ENCODE results near the gene SLC6A5.
"Not testable (repeated sequence)": the region's sequence is repeated elsewhere in the genome, so short reads cannot be mapped to it uniquely, and the experiment has no call there.

The SLC6A5 gene

DNA sequence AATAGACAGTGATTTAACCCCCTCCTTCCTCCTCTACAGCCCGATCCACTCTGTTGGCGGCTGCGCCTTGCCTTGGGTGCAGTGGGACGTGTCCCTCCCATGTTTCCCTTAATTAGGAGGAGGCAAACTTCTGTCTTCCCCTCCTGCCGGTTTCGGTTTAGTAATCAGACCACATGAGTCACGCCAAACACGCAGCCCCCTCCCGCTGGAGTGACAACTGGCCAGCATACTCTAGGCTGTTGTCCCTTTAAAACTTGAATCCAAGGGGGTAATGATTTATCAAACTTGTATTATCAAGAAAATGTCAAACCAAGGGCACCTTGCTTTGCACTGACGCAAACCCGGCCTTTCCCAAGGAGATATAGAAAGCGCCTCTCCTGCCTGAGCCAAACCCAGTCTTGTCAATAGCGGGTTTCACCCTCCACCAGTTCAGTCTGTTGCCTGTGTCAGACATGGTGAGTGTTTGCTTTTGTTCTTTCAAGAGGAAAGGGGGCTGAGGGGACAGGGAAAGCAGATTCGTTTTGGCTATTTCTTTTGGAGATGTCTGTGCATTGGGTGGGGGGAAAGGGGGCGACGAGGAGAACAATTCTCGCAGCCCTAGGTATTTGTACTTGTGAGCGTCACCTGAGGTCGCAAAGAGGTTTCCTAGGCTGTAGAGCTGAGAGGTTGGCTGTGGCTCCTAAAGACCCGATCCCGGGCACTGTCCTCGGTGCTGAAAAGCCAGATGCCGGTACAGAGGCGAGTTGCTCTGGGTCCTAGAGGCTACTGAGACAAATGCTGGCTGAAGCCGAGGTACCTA, at the start of gene SLC6A5:
SLC6A5 (plus strand) TSS at position 388 of the 799 bp plus-strand sequence; CDS start at position 453, 65 bp downstream.
- DNase-seq (ENCODE audit: low spot score): no peak

DNA sequence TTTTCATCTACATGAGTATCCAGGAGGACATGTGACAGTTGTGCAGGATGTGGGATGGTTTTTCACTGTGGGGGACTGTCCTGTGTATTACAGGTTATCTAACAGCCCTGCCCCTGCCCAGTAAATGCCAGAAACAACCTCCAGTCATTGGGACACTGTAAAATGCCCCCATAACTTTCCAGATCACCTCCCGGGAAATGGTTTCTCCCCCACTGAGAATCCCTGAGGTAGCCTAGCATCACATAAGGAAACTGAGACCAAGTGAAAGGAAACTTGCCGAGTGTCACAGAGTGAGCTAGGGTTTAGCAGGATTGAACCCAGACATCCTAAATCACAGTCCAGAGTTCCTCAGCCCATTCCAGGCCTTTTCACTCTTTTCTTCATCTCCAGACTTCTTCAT, 48.3 kb upstream of the SLC6A5 start:
- no peak for DNase-seq (ENCODE audit: low spot score)

DNA sequence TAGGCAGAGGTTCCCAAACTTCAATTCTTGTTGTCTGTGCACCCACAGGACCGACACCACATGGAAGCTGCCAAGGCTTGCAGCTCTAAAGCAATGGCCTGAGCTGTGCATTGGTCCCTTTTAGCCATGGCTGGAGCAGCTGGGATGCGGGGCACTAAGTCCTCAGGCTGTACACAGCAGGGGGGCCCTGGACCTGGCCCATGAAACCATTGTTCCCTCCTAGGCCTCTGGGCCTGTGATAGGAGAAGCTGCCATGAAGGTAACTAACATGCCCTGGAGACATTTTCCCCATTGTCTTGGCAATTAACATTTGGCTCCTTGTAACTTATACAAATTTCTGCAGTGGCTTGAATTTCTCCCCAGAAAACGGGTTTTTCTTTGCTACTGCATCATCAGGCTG, 43.6 kb upstream of the SLC6A5 start:
- DNase-seq (ENCODE audit: low spot score): no peak

DNA sequence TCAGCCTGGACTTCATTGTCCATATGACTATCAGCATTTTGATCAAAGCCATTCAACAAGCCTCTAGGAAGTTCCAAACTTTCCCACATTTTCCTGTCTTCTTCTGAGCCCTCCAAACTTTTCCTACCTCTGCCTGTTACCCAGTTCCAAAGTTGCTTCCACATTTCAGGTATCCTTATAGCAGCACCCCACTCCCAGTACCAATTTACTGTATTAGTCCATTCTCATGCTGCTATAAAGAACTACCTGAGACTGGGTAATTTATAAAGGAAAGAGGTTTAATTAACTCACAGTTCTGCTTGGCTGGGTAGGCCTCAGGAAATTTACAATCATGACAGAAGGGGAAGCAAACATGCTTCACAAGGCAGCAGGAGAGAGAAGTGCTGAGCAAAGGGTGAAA, 43.0 kb upstream of the SLC6A5 start:
- not testable (repeated sequence) for DNase-seq (ENCODE audit: low spot score)

DNA sequence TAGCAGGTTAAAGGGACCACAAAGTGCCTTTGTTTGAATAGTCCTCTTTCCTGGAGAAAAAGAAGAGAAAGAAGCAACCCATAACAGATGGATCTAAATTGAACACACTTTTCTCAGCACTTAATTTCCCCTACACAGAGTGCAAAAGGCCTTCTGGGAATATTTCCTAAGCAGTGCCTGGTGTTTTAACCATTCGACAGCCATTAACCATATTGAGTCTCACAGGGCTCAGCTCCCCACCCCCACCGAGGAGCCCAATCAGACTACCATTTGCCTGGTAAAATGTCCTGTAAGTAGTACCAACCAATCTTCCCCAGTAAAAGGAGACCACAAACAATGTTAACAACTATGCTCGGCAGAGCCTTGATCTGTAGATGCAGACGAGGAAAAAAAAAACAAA, 40.7 kb upstream of the SLC6A5 start:
- no peak for DNase-seq (ENCODE audit: low spot score)

- DNase-seq (ENCODE audit: low spot score): no peak
Observed at GRCh38 chr11:20559523-20560300, 39.7 kb upstream of the SLC6A5 start.

DNA sequence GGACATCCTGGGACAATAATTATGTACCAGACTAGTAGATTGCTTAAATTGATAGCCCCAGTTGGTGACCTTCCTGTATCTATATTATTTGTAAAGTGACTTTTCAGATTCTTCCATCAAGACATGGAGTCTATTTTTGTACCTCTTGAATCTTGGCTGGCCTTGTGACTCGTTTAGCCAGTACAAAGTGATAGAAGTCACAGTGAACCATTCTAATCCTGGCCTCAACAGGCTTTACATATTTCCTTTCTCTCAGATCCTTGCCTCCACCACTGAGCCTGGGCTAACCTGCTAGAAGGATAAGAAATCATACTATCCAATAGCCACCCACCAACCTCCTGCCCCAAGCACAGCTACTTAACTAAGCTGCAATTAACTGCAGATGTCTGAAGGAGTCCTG, 37.5 kb upstream of the SLC6A5 start:
- no peak for DNase-seq (ENCODE audit: low spot score)

DNA sequence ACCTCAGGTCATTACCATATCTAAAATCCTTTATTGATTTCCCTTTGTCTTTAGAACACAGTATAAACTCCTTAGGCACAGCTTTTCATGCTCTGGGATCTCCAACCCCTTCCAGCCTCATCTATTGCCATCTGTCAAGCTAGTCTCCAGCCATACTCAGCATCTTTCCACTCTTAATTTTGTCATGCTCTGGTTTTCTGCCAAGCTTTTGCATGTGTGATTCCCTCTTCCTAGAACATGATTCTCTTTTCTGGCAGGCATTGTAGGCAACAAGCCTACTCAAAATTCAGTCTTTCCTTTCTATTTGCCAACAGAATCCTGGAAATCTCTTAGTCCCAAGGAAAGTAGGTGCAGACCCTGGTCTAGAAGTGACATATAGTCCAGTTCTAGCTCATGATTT, 35.5 kb upstream of the SLC6A5 start:
- no peak for DNase-seq (ENCODE audit: low spot score)

- DNase-seq (ENCODE audit: low spot score): no peak
Observed at GRCh38 chr11:20564846-20565635, 34.4 kb upstream of the SLC6A5 start.

- DNase-seq (ENCODE audit: low spot score): not testable (repeated sequence)
Observed at GRCh38 chr11:20566115-20566514, 33.3 kb upstream of the SLC6A5 start.

DNA sequence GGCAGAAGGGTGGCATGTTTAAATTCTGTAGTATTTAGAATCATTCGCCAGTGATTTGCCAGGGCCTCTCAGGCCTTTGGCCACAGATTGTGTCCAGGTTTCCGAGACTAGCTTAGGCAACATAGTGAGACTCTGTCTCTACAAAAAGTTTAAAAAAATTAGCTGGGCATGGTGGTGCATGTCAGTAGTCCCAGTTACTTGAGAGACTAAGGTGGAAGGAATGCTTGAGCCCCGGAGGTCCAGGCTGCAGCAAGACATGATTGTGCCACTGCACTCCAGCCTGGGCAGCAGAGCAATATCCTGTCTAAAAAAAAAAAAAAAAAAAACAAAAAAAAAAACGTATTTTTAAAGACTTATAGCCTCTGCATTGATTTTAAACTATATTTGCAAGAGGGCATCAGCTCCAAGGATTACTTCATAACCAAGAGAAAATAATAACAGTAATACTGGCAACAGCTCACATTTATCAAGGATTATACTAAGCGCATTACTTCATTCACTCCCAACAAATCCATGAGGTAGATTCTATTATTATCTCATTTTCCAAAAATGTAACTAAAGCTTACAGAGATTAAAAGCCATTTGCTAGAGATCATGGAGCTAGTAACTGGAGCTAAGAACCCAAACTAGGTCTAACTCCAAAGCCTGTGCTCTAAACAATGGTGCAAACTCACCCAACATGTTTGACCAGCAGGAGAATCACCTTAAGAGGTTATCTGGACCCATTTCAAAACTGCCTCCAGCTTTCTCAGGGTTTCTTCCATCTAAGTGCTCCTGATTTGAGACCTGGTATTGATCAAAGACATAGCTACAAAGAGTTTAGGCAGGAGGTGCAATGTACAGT, 32.6 kb upstream of the SLC6A5 start:
- no peak for DNase-seq (ENCODE audit: low spot score)

DNA sequence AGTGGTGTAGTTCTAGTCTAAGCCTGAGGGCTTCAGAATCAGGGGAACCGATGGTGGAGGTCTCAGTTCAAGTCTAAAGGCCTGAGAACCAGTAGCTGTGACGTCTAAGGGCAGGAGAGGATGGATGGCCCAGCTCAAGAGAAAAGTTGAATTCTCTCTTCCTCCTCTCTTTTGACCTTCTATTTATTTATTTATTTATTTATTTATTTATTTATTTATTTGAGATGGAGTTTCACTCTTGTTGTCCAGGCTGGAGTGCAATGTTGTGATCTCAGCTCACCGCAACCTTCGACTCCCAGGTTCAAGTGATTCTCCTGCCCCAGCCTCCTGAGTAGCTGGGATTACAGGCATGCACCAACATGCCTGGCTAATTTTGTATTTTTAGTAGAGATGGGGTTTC, 19.7 kb upstream of the SLC6A5 start:
- not testable (repeated sequence) for DNase-seq (ENCODE audit: low spot score)

DNA sequence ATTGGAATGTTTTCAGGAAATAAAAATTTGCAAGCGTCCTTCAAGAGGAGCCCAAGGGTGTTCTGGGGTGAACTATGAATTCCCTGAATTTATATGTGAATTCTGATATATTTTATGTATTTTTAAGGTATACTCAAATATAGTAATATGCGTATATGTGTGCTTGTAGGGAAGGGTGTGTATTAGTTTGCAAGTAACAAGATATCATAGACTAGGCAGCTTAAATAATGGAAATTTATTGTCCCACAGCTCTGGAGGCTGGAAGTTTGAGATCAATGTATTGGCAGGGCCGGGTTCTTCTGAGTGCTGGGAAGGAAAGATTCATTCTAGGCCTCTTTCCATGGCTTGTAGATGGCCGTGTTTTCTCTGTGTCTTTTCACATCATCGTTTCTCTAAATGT, 16.2 kb upstream of the SLC6A5 start:
- no peak for DNase-seq (ENCODE audit: low spot score)

DNA sequence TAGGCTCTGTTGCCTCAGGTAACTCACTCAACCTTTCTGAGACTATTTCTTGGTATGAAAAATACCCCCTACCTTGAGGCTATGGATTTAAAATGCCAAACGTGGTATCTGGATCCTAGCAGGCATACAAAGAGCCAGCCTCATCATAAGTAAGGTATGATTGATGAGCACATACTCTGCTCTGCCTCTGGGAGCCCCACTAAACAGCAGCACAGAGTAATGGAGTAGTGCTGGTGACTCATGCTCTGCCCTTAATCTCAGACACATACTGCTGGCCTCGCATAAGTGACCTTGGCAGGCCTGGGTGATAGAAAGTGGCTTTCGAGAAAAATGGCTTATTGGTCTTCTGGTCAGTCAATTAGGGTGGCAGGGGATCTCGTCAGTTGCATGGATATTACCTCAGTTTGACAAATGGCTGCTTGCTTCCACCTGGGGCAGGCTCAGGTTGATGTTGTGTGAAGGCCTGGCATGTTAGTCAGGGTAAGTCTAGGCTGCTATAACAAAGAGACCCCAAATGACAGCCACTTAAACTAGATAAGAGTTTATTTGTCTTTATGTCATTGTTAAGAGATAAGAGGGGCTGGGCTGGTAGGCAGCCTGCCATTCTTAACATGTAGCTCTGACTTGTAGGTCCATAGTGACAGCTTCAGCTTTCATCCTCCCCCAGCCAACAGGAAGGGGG, 15.2 kb upstream of the SLC6A5 start:
- DNase-seq (ENCODE audit: low spot score): no peak

GRCh38 chr11:20589796-20590195, 9.6 kb upstream of the SLC6A5 start:
- no peak for DNase-seq (ENCODE audit: low spot score)

DNA sequence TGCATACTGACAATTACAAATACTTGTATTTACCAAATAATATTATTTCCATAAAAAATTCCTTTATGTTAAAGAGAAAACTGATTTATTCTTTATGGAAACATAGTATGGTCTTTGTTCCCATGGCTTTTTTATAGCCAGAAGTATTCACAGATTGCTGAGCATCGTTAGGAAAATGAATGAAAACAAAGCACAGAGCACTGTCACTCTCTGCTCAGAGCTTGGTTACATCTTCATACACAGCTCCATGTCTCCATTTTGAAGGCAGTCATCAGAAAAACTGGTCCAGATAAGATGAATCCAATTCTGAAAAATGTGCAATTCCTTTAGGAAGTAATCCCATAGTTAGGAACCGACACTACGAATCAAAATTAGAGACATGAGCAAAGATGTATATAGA, 9.0 kb upstream of the SLC6A5 start:
- no peak for DNase-seq (ENCODE audit: low spot score)

DNA sequence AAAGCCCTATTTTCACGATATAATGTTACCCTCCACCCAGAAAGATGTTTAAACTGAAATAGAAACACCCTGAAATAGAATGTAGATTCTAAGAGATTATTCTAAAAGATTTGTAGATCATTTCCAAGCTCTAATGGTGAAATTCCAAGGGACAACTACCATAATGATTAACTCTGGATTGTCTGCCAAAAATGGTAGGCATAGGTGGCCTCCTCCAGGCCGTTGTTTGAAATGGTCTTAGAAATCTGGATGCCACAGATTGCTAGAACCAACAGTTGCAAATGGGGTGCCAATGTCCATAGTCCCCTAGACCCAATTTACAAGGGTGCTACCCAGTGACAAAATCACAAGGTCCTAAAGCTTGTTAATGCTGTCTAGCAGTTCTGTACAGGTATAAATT, 6.7 kb upstream of the SLC6A5 start:
- no peak for DNase-seq (ENCODE audit: low spot score)

- no peak for DNase-seq (ENCODE audit: low spot score)
Observed at GRCh38 chr11:20594274-20595061, 4.9 kb upstream of the SLC6A5 start.

- no peak for DNase-seq (ENCODE audit: low spot score)
Observed at GRCh38 chr11:20595101-20595500, 4.3 kb upstream of the SLC6A5 start.

All from left forelimb (tissue), 1 donor.